HEK293 (cell line): Measurements from ENCODE around the gene TESK1.

Source experiments
- CTCF ChIA-PET: fragments of 350-600 bp; formaldehyde crosslinking; extraction: SDS; loops from one replicate; lab custom pipeline; 2021; ENCODE audit warnings: antibody characterized with exemption; lab: Yijun Ruan, JAX
- POLR2A ChIA-PET: fragments of 300-600 bp; formaldehyde crosslinking; extraction: SDS; loops from one replicate; lab custom pipeline; 2020; ENCODE audit warnings: antibody characterized with exemption, inconsistent platforms; lab: Yijun Ruan, JAX
- H3K27ac ChIP-seq: fragments of 200-500 bp; sonication (Bioruptor generic); 2 replicates; pipeline ENCODE4 v1.5.1; 2014; ENCODE audit warnings: low read depth, low read length, control low read depth, inconsistent platforms; ENCODE audit errors: extremely low read depth
- H3K36me3 ChIP-seq, 2 experiments: fragments of 200-500 bp in 1 of 2; sonication (Bioruptor generic) in 1 of 2; 1 replicate in 1 of 2; 2 replicates in 1 of 2; pipeline ENCODE4 v1.5.1; 2014 to 2017; ENCODE audit warnings: inconsistent platforms in 2 of 2, low read length in 2 of 2; ENCODE audit not compliant: control insufficient read depth in 2 of 2, insufficient read depth in 1 of 2
- H3K4me1 ChIP-seq: fragments of 200-500 bp; sonication (Bioruptor generic); 2 replicates; pipeline ENCODE4 v1.5.1; 2014; ENCODE audit warnings: mild to moderate bottlenecking, low read length, inconsistent platforms; ENCODE audit not compliant: control insufficient read depth, insufficient read depth
- H3K4me3 ChIP-seq: 2 replicates; pipeline ENCODE4 v1.5.1; 2011; ENCODE audit warnings: low read depth, mild to moderate bottlenecking, control low read depth, low read length, moderate library complexity
- H3K9me3 ChIP-seq: fragments of 200-500 bp; sonication (Bioruptor generic); 2 replicates; pipeline ENCODE4 v1.5.1; 2014; ENCODE audit warnings: low read depth, low read length, inconsistent platforms; ENCODE audit not compliant: control insufficient read depth, insufficient read depth
- MEIS1 ChIP-seq: sonication (generic); formaldehyde crosslinking; IDR thresholded peaks from 2 replicates; pipeline ENCODE4 v1.8.1; 2022; ENCODE audit warnings: missing genetic modification reagents, mild to moderate bottlenecking, borderline replicate concordance
- PRDM1 ChIP-seq: fragments of 450-650 bp; formaldehyde crosslinking; IDR thresholded peaks from 2 replicates; pipeline ENCODE4; 2016; ENCODE audit warnings: missing biosample characterization, missing genetic modification characterization
- SCRT2 ChIP-seq: fragments of 450-650 bp; formaldehyde crosslinking; IDR thresholded peaks from 2 replicates; pipeline ENCODE4 v1.5.1; 2016; ENCODE audit warnings: missing biosample characterization, missing genetic modification characterization
- SP7 ChIP-seq: fragments of 450-650 bp; formaldehyde crosslinking; IDR thresholded peaks from 2 replicates; pipeline ENCODE4 v1.5.1; 2016; ENCODE audit warnings: missing biosample characterization, missing genetic modification characterization
- ZBTB11 ChIP-seq: fragments of 450-650 bp; formaldehyde crosslinking; conservative IDR thresholded peaks from 2 replicates; pipeline ENCODE4 v1.5.1; 2016; ENCODE audit warnings: low read depth, missing biosample characterization, missing genetic modification characterization
- ZFP3 ChIP-seq: fragments of 450-650 bp; formaldehyde crosslinking; IDR thresholded peaks from 2 replicates; pipeline ENCODE4 v1.5.1; 2016; ENCODE audit warnings: low read depth, missing biosample characterization, missing genetic modification characterization
- ZIC2 ChIP-seq: fragments of 450-650 bp; formaldehyde crosslinking; IDR thresholded peaks from 2 replicates; pipeline ENCODE4 v1.5.1; 2016; ENCODE audit warnings: missing biosample characterization, missing genetic modification characterization
- ZNF10 ChIP-seq: fragments of 450-650 bp; formaldehyde crosslinking; IDR thresholded peaks from 2 replicates; pipeline ENCODE4 v1.5.1; 2017; ENCODE audit warnings: missing biosample characterization, missing genetic modification characterization
- ZNF112 ChIP-seq: fragments of 450-650 bp; formaldehyde crosslinking; IDR thresholded peaks from 2 replicates; pipeline ENCODE4 v1.5.0; 2017; ENCODE audit warnings: missing biosample characterization, missing genetic modification characterization
- ZNF121 ChIP-seq: fragments of 450-650 bp; formaldehyde crosslinking; IDR thresholded peaks from 2 replicates; pipeline ENCODE4 v1.5.1; 2016; ENCODE audit warnings: missing biosample characterization, missing genetic modification characterization
- ZNF175 ChIP-seq: fragments of 450-650 bp; formaldehyde crosslinking; IDR thresholded peaks from 2 replicates; pipeline ENCODE4 v1.5.1; 2016; ENCODE audit warnings: missing biosample characterization, missing genetic modification characterization
- ZNF19 ChIP-seq: fragments of 450-650 bp; formaldehyde crosslinking; IDR thresholded peaks from 2 replicates; pipeline ENCODE4; 2016; ENCODE audit warnings: missing biosample characterization, missing genetic modification characterization, low read depth
- ZNF391 ChIP-seq: fragments of 450-650 bp; formaldehyde crosslinking; IDR thresholded peaks from 2 replicates; pipeline ENCODE4 v1.5.1; 2016; ENCODE audit warnings: low read depth, missing biosample characterization, missing genetic modification characterization, borderline replicate concordance
- ZNF426 ChIP-seq: fragments of 450-650 bp; formaldehyde crosslinking; IDR thresholded peaks from 2 replicates; pipeline ENCODE4 v1.5.1; 2017; ENCODE audit warnings: missing biosample characterization, missing genetic modification characterization, mild to moderate bottlenecking, inconsistent platforms, moderate library complexity
- ZNF518A ChIP-seq: fragments of 450-650 bp; formaldehyde crosslinking; conservative IDR thresholded peaks from 2 replicates; pipeline ENCODE4 v1.5.1; 2016; ENCODE audit warnings: low read depth, missing biosample characterization, missing genetic modification characterization
- ZNF548 ChIP-seq: fragments of 450-650 bp; formaldehyde crosslinking; IDR thresholded peaks from 2 replicates; pipeline ENCODE4 v1.5.1; 2016; ENCODE audit warnings: missing biosample characterization, missing genetic modification characterization
- ZNF623 ChIP-seq: fragments of 450-650 bp; formaldehyde crosslinking; IDR thresholded peaks from 2 replicates; pipeline ENCODE4 v1.5.1; 2016; ENCODE audit warnings: missing biosample characterization, missing genetic modification characterization
- ZNF624 ChIP-seq: fragments of 450-650 bp; formaldehyde crosslinking; IDR thresholded peaks from 2 replicates; pipeline ENCODE4 v1.5.1; 2017; ENCODE audit warnings: missing biosample characterization, missing genetic modification characterization
- ZNF660 ChIP-seq: fragments of 450-650 bp; IDR thresholded peaks from 2 replicates; pipeline ENCODE4 v1.5.1; 2018; ENCODE audit warnings: missing biosample characterization, mild to moderate bottlenecking, missing genetic modification characterization
- ZNF701 ChIP-seq: fragments of 450-650 bp; formaldehyde crosslinking; IDR thresholded peaks from 2 replicates; pipeline ENCODE4 v1.5.1; 2016; ENCODE audit warnings: missing biosample characterization, missing genetic modification characterization
- ZSCAN23 ChIP-seq: fragments of 450-650 bp; formaldehyde crosslinking; IDR thresholded peaks from 2 replicates; pipeline ENCODE4 v1.5.1; 2016; ENCODE audit warnings: missing biosample characterization, missing genetic modification characterization
- ZXDB ChIP-seq: fragments of 450-650 bp; formaldehyde crosslinking; IDR thresholded peaks from 2 replicates; pipeline ENCODE4 v1.5.1; 2016; ENCODE audit warnings: missing biosample characterization, missing genetic modification characterization
- TF ChIP-seq, protein P1 (sequence below): fragments of 450-650 bp; IDR thresholded peaks from 2 replicates; pipeline ENCODE4 v1.5.1; 2018; ENCODE audit warnings: missing biosample characterization, mild to moderate bottlenecking, missing genetic modification characterization

Gene TESK1

GRCh38 chr9:35608221-35608620, 3.2 kb downstream of the TESK1 start (continued):
- TF ChIP-seq, protein P1, sequence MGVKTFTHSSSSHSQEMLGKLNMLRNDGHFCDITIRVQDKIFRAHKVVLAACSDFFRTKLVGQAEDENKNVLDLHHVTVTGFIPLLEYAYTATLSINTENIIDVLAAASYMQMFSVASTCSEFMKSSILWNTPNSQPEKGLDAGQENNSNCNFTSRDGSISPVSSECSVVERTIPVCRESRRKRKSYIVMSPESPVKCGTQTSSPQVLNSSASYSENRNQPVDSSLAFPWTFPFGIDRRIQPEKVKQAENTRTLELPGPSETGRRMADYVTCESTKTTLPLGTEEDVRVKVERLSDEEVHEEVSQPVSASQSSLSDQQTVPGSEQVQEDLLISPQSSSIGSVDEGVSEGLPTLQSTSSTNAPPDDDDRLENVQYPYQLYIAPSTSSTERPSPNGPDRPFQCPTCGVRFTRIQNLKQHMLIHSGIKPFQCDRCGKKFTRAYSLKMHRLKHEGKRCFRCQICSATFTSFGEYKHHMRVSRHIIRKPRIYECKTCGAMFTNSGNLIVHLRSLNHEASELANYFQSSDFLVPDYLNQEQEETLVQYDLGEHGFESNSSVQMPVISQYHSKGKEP, result no peak

DNA sequence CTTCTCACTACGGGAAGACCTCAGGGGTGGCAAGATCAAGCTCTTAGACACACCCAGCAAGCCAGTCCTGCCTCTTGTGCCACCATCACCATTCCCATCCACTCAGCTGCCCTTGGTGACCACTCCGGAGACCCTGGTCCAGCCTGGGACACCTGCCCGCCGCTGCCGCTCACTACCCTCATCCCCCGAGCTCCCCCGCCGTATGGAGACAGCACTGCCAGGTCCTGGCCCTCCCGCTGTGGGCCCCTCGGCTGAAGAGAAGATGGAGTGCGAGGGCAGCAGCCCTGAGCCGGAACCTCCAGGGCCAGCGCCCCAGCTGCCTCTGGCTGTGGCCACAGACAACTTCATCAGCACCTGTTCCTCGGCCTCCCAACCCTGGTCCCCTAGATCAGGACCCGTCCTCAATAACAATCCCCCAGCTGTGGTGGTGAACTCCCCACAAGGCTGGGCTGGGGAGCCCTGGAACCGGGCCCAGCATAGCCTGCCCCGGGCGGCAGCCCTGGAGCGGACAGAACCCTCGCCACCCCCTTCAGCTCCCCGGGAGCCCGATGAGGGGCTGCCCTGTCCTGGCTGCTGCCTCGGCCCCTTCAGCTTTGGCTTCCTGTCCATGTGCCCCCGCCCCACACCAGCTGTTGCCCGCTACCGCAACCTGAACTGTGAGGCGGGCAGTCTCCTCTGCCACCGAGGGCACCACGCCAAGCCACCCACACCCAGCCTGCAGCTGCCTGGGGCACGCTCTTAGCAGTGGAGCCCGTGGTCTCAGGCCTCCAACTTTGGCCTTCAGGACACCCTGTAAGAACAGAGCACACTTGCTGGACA, 4.1 kb downstream of the TESK1 start:
- Histone ChIP-seq H3K9me3 (no peaks in the 10 kb centered on the region), H3K27ac (no peak overlapping the region), H3K36me3 (peaks cover 0 to 41% of the 10 kb centered on the region in 2 experiments; a peak in 1 of 3 replicates), H3K4me1 (no peaks in the 10 kb centered on the region), H3K4me3 (no peak overlapping the region)
- POLR2A ChIA-PET, result interaction anchor here (1.1 to 1.5 kb wide), 2 partner anchors 20 to 56 kb away, joined by 3 to 5 read pairs; no protein-coding TSS in a partner anchor
- TF ChIP-seq MEIS1 (CRISPR knock-in tag) (no peak), ZNF701 (tag by site-specific recombination) (no peak), SP7 (tag by site-specific recombination) (no peak), ZNF623 (tag by site-specific recombination) (no peak), PRDM1 (no peak), ZIC2 (tag by site-specific recombination) (no peak), SCRT2 (tag by site-specific recombination) (no peak), ZNF660 (tag by site-specific recombination) (no peak), ZFP3 (no peak), ZXDB (no peak), ZNF426 (tag by site-specific recombination) (no peak), ZNF19 (tag by site-specific recombination) (no peak), ZNF10 (tag by site-specific recombination) (no peak), ZNF548 (tag by site-specific recombination) (no peak), ZBTB11 (no peak), ZNF175 (tag by site-specific recombination) (no peak), ZNF391 (tag by site-specific recombination) (no peak), ZNF112 (tag by site-specific recombination) (no peak)
- CTCF ChIA-PET, result interaction anchor here (0.6 to 3.5 kb wide), 2 partner anchors 20 to 38 kb away, joined by 3 to 22 read pairs; no protein-coding TSS in a partner anchor

GRCh38 chr9:35609820-35610163, 4.7 kb downstream of the TESK1 start:
- POLR2A ChIA-PET, result interaction anchor here (0.6 to 2.2 kb wide), 3 partner anchors 19 to 432 kb away, joined by 3 to 5 read pairs (median 5); partner anchors contain the start of gene ARHGEF39
- Histone ChIP-seq H3K4me1 (no peaks in the 10 kb centered on the region), H3K9me3 (no peaks in the 10 kb centered on the region), H3K4me3 (no peak overlapping the region), H3K27ac (no peak overlapping the region), H3K36me3 (peaks cover 0 to 41% of the 10 kb centered on the region in 2 experiments; a peak in 1 of 3 replicates)
- CTCF ChIA-PET, result interaction anchor here (2.9 to 3.5 kb wide), 2 partner anchors 19 to 37 kb away, joined by 19 to 22 read pairs; no protein-coding TSS in a partner anchor
- TF ChIP-seq ZNF518A (tag by site-specific recombination) (no peak), ZNF121 (tag by site-specific recombination) (no peak), ZNF624 (tag by site-specific recombination) (no peak), ZSCAN23 (tag by site-specific recombination) (no peak)
